Mucosa of descending colon (tissue), 3 donors: ENCODE data around the gene RNASE1. TPM values are rescaled to one million over a fixed set of nuclear protein-coding genes. Genes with fewer than 3 reads are reported as not detected.
"Not testable (repeated sequence)": the region's sequence is repeated elsewhere in the genome, so short reads cannot be mapped to it uniquely, and the experiment has no call there.

Source experiments
- ATAC-seq: fragments of 200-7000 bp; cut with Tn5 transposase; one replicate; pipeline ENCODE4 v1.9.1; 2020; ENCODE audit warnings: mild to moderate bottlenecking, moderate library complexity
- DNase-seq, 3 donors: peaks; one replicate each; pipeline ENCODE4 v3.0.0-alpha.2; 2020
- H3K36me3 ChIP-seq: fragments of 200-600 bp; one replicate; pipeline ENCODE4 v1.8.0; 2021; ENCODE audit warnings: low read depth, mild to moderate bottlenecking
- H3K4me1 ChIP-seq: fragments of 200-600 bp; one replicate; pipeline ENCODE4 v1.8.0; 2021; ENCODE audit warnings: low read depth, mild to moderate bottlenecking
- H3K4me3 ChIP-seq: fragments of 200-600 bp; one replicate; pipeline ENCODE4 v1.8.0; 2021; ENCODE audit warnings: mild to moderate bottlenecking
- H3K9me3 ChIP-seq: fragments of 200-600 bp; one replicate; pipeline ENCODE4 v1.8.0; 2021; ENCODE audit warnings: mild to moderate bottlenecking
- intact Hi-C, 2 donors: fragments of 100-400 bp; cut with DNase I in 1 of 2; cut with micrococcal nuclease in 1 of 2; formaldehyde crosslinking; loops; one replicate each; pipeline versions ENCODE4 v1.11.0 to v1.11.1; 2022; cut with DNase I, micrococcal nuclease
- total RNA-seq, 3 donors: library from RNA; stranded (reverse); fragmentation: NEBNext Ultra II Directional in 2 of 3; extraction: Animal tissue kit (Norgen Biotek cat#: 25700) in 2 of 3; gene quantifications; one replicate each; pipeline versions ENCODE4 v1.2.1 to v1.2.4, GENCODE V29; 2021 to 2023
- TF ChIP-seq, protein P1 (sequence below): fragments of 200-600 bp; IDR thresholded peaks from one replicate; pipeline ENCODE4 v1.8.0; 2022; ENCODE audit warnings: antibody characterized with exemption, mild to moderate bottlenecking
- donor health status: DM: no; HTN: no; CAD: no; lungs with moderate emphysema.
- donor health status: DM: no; HTN: no; CAD: no.
- donor health status: DM: no; HTN: yes; CAD: no.

Gene RNASE1
- total RNA-seq, 3 donors from 2014 or later = 105 to 275 (median 203) TPM

DNA sequence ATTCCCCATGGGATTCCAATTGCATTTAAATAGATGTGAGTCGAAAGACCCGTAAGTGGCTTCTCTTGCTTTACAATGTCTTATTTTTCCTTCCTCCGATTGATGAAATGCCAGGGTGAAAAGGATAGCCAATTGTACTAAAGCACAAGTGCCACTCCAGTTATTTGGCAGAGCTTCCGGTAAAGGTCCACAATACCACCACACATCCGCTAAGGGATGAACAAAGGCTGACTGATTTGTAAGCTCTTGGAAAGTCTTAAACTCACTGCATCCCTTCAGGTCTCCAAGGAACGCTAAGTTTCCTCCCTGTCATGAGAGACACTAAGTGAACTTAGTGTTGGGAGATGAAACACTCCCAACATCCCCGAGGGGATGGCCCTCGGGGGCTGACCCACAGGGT, 21.2 kb upstream of the RNASE1 start:
- H3K36me3 ChIP-seq = no peaks in the 10 kb centered on the region
- peaks cover 9% of the 10 kb centered on the region for H3K9me3 ChIP-seq
- DNase-seq = no peak
- intact Hi-C loops = no loop called here
- no peak overlapping the region for H3K4me3 ChIP-seq
- ATAC-seq = no peak
- TF ChIP-seq, protein P1, sequence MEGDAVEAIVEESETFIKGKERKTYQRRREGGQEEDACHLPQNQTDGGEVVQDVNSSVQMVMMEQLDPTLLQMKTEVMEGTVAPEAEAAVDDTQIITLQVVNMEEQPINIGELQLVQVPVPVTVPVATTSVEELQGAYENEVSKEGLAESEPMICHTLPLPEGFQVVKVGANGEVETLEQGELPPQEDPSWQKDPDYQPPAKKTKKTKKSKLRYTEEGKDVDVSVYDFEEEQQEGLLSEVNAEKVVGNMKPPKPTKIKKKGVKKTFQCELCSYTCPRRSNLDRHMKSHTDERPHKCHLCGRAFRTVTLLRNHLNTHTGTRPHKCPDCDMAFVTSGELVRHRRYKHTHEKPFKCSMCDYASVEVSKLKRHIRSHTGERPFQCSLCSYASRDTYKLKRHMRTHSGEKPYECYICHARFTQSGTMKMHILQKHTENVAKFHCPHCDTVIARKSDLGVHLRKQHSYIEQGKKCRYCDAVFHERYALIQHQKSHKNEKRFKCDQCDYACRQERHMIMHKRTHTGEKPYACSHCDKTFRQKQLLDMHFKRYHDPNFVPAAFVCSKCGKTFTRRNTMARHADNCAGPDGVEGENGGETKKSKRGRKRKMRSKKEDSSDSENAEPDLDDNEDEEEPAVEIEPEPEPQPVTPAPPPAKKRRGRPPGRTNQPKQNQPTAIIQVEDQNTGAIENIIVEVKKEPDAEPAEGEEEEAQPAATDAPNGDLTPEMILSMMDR = no peak
- no peaks in the 10 kb centered on the region for H3K4me1 ChIP-seq

DNA sequence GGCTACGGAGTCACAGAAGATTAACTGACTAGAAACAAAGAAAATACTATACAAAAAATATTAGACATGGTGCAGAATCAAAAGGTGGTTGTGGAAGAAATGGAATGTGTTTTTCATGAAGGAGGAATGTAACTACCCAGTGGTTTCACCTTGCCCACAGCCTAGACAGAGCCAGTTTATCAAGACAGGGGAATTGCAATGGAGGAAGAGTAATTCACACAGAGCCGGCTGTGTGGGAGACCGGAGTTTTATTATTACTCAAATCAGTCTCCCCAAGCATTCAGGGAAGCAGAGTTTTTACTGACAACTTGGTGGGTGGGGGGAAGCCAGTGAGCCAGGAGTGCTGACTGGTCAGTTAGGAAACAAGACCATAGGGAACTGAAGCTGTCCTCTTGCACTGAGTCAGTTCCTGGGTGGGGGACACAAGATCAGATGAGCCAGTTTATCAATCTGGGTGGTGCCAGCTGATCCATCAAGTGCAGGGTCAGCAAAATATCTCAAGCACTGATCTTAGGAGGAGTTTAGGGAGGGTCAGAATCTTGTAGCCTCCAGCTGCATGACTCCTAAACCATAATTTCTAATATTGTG, 19.0 kb upstream of the RNASE1 start:
- H3K9me3 ChIP-seq, H3K4me1 ChIP-seq, H3K36me3 ChIP-seq, H3K4me3 ChIP-seq, ATAC-seq, intact Hi-C loops: not testable (repeated sequence)
- DNase-seq = peak in 1 of 3 donors; percentile 15

DNA sequence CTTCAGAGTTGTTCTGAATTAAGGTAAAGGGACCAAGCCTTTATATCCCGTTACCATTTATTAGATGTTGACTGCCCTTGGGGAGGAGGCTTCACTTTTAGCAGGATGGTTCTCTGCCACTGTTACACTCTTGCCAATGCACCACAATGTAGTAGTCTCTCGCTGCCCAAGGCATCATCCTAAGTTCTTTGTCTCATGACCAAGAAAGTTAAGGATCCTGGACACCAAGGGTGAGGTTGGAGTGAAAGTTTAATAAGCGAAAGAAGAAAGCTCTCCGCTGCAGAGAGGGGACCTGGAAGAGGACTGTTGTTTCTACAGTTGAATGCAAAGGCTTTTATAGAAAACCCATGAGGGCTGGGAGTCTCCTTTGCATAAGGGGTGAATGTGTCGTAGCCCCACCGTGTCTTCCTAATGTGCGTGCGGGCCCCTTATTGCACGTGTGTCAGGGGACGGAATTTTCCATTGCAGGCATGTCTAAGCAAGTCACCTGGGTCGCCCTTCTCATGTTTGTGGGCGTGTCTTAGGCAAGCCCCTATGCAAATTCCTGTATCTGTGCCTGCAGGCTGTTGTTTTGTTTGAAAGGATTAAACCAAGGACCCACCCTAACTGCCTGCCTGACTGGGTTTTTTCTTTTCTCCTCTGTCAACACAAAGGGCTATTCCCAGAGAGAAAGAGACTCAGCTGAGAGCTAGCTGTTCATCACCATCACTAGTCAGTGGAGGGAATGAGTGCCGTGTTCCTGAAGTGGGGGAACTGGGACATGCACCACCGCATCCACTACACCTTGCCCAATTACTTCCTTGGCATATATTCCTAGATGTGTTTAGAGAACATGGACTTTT, 17.6 kb upstream of the RNASE1 start:
- Histone ChIP-seq H3K4me3 (no peak overlapping the region), H3K36me3 (no peaks in the 10 kb centered on the region), H3K9me3 (no peaks in the 10 kb centered on the region), H3K4me1 (peaks cover 3% of the 10 kb centered on the region)
- ATAC-seq = peak; percentile 85
- intact Hi-C loops = no loop called here
- TF ChIP-seq, protein P1 = no peak
- peak in 2 of 3 donors; percentile 47 to 51 for DNase-seq

DNA sequence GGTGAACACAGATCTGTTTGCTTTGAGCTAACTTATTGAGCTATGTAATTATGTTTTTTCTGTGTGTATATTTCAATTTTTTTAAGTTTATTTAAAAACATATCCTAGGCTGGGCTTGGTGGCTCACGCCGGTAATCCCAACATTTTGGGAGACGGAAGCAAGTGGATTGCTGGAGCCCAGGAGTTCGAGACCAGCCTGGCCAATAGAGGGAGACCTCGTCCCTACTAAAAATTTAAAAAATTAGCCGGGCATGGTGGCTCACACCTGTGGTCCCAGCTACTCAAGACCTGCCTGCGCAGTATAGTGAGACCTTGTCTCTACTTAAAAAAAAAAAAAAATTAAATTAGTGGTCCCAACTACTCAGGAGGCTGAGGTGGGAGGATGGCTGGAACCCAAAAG, 16.2 kb upstream of the RNASE1 start:
- no peak for ATAC-seq
- Histone ChIP-seq H3K4me1 (peaks cover 8% of the 10 kb centered on the region), H3K9me3 (no peaks in the 10 kb centered on the region), H3K36me3 (no peaks in the 10 kb centered on the region), H3K4me3 (no peak overlapping the region)
- TF ChIP-seq, protein P1 = no peak
- intact Hi-C loops = no loop called here
- DNase-seq = peak in 1 of 3 donors; percentile 48

DNA sequence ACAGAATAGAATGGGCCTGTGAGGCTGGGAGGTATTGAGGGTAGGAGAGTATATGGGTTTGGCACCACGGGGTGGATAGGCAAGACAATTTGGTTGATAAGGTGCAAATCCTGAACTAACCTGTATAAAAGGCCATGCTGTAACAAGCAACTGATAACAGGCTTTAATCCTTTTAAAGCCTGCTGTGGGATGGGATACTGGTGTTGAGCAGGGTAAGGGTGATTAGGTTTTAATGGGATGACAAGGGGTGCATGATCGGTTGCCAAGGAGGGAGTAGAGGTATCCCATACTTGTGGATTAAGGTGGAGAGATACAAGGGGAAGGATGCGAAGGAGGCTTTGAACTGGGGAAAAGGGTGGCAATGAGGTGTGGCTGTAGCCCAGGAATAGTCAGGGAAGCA, 13.3 kb upstream of the RNASE1 start:
- H3K9me3 ChIP-seq, DNase-seq, intact Hi-C loops, ATAC-seq, H3K36me3 ChIP-seq, H3K4me3 ChIP-seq: not testable (repeated sequence)
- peaks cover 17% of the 10 kb centered on the region for H3K4me1 ChIP-seq

DNA sequence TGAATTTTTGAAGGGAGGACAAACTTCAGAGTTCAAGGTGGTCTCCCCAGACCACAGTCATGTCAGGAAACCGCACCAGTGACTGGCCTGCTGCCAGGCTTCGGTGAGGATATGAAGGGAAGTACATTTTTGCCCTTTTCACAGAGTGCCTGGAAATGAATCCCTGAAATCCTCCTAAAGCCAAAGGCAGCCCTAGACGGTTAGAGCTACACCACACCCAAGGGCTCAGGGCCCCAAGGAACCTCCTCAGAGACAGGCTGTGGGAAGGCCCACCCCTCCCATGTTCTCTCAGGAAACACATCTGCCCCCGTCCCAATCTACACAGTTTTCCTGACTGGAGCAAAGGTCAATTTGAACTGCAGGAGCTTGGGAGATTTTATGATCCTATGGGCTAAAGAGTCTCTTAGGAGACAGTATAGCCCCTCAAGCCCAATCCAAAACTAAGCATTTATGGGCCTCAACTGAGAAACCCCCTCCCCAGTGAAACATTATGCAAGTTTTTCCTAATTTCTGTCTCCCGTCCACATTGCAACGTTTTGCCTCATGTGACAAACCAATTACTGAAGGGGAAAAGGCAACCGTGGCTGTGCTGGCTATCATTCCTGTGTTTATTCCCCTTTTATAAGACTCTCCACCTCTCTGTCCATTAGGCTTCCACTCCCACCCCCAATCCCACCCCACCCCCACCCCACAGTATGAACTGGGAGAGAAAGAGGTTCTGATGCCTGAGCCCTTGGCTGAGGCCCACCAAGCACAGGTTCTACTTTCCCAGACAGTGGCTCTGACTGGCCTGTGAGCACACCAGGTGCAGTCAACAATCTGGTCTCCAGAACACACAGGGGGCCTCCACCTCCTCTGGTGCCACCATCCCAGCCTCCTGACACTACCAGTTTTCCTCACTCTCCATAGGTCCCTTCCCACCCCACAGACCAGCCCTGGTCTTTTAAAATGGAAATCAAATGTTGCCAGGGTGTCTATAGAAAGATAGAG, 9.6 kb upstream of the RNASE1 start:
- TF ChIP-seq, protein P1 = no peak
- DNase-seq = peak in 2 of 3 donors; percentile 44 to 68

More for the DNA sequence above, 9.6 kb upstream of the RNASE1 start:
- intact Hi-C loops = no loop called here
- ATAC-seq = peak; percentile 86
- peaks cover 17% of the 10 kb centered on the region for H3K4me1 ChIP-seq
- no peak overlapping the region for H3K4me3 ChIP-seq
- no peaks in the 10 kb centered on the region for H3K9me3 ChIP-seq
- no peaks in the 10 kb centered on the region for H3K36me3 ChIP-seq
